HG03460 (cell line): ENCODE measurements around the gene IL23R.
"Not testable (repeated sequence)": the region's sequence is repeated elsewhere in the genome, so short reads cannot be mapped to it uniquely, and the experiment has no call there.

Source experiments
- ATAC-seq: cut with Tn5 transposase; IDR thresholded peaks from one replicate; pipeline ENCODE4 v1.9.1; 2021; ENCODE audit not compliant: unreplicated experiment

IL23R gene

GRCh38 chr1:67166196-67166595 lies at the start of gene IL23R:
TSS of gene IL23R (plus strand) at chr1:67166454. CDS start at chr1:67168121, 1,667 bp downstream.
- peak; percentile 72 for ATAC-seq

GRCh38 chr1:67118191-67118590 lies 48.1 kb upstream of the IL23R start:
- ATAC-seq = no peak

GRCh38 chr1:67118646-67119045 lies 47.6 kb upstream of the IL23R start:
- no peak for ATAC-seq

- no peak for ATAC-seq
Measured at GRCh38 chr1:67120855-67121619, 45.2 kb upstream of the IL23R start.

GRCh38 chr1:67124455-67124854 lies 41.8 kb upstream of the IL23R start:
- ATAC-seq = no peak

- no peak for ATAC-seq
Measured at GRCh38 chr1:67126111-67126746, 40.0 kb upstream of the IL23R start.

- no peak for ATAC-seq
Measured at GRCh38 chr1:67126974-67127373, 39.3 kb upstream of the IL23R start.

- no peak for ATAC-seq
Measured at GRCh38 chr1:67130673-67131072, 35.6 kb upstream of the IL23R start.

- ATAC-seq = no peak
Measured at GRCh38 chr1:67133177-67133576, 33.1 kb upstream of the IL23R start.

- no peak for ATAC-seq
Measured at GRCh38 chr1:67134695-67135094, 31.6 kb upstream of the IL23R start, which contains the start of gene C1orf141. TSS of gene C1orf141 (minus strand) at chr1:67134970. CDS start at chr1:67127240, 7,730 bp downstream.

GRCh38 chr1:67135354-67135753 lies 30.9 kb upstream of the IL23R start:
- no peak for ATAC-seq

- ATAC-seq = no peak
Measured at GRCh38 chr1:67137307-67137753, 28.9 kb upstream of the IL23R start.

GRCh38 chr1:67138813-67139499 lies 27.3 kb upstream of the IL23R start:
- no peak for ATAC-seq

GRCh38 chr1:67140460-67140859 lies 25.8 kb upstream of the IL23R start:
- ATAC-seq = no peak

- ATAC-seq = not testable (repeated sequence)
Measured at GRCh38 chr1:67141832-67142231, 24.4 kb upstream of the IL23R start.

- ATAC-seq = no peak
Measured at GRCh38 chr1:67142931-67143330, 23.3 kb upstream of the IL23R start.

GRCh38 chr1:67143966-67144365 lies 22.3 kb upstream of the IL23R start:
- ATAC-seq = no peak

- ATAC-seq = no peak
Measured at GRCh38 chr1:67144696-67145095, 21.6 kb upstream of the IL23R start.

- ATAC-seq = no peak
Measured at GRCh38 chr1:67146101-67146500, 20.2 kb upstream of the IL23R start.

- no peak for ATAC-seq
Measured at GRCh38 chr1:67146539-67146938, 19.7 kb upstream of the IL23R start.

- not testable (repeated sequence) for ATAC-seq
Measured at GRCh38 chr1:67147973-67148372, 18.3 kb upstream of the IL23R start.
